IMR-90 (cell line): Measurements from ENCODE around the gene SNTA1.

ENCODE experiments used
- BHLHE40 ChIP-seq: fragments of 150-350 bp; IDR thresholded peaks from 2 replicates; pipeline ENCODE4 v1.6.1; 2016; ENCODE audit warnings: mild to moderate bottlenecking, low read depth, low read length
- NFE2L2 ChIP-seq: fragments of 150-350 bp; IDR thresholded peaks from 2 replicates; pipeline ENCODE4 v1.6.1; 2016; ENCODE audit warnings: low read depth, mild to moderate bottlenecking, low read length
- POLR2A ChIP-seq: IDR thresholded peaks from 2 replicates; pipeline ENCODE4 v1.6.1; 2012; ENCODE audit warnings: mild to moderate bottlenecking, low read depth, low read length
- RAD21 ChIP-seq: IDR thresholded peaks from 2 replicates; pipeline ENCODE4 v1.6.1; 2012; ENCODE audit warnings: low read length, improper control_type of control experiment
- SMC3 ChIP-seq: fragments of 150-350 bp; IDR thresholded peaks from 2 replicates; pipeline ENCODE4 v1.6.1; 2016; ENCODE audit warnings: low read depth, mild to moderate bottlenecking, antibody characterized with exemption, low read length, moderate library complexity
- TF ChIP-seq, protein P1 (sequence below): conservative IDR thresholded peaks from 2 replicates; pipeline ENCODE4 v1.5.1; 2012; ENCODE audit warnings: mild to moderate bottlenecking, low read depth, low read length, improper control_type of control experiment
- TF ChIP-seq, protein P2 (sequence below): fragments of 150-350 bp; IDR thresholded peaks from 2 replicates; pipeline ENCODE4 v1.6.1; 2017; ENCODE audit warnings: mild to moderate bottlenecking, antibody characterized with exemption, low read length, low read depth

DNA sequence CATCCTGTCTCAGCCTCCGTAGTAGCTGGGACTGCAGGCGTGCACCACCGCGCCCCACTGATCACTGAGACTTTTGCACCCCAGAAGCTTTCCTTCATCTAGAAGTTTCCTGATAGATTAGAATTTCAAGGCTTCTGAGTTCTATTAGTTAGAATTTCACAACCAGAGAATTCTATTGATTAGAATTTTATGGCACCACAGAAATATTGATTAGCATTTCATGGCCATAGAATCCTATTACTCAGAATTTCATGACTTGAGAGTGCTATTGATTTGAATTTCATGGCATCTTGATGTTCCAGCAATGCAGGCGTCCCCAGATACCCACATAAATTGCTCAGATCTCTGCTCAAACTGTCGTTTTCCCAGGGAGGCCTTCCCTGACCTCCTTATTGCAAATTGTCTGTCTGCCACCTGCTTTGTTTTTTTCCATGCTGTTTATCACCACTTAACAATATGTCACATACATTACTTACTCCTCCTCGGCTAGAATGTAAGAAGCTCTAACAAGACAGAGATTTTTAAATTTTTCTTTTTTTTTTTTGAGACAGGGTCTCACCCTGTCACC lies 29.4 kb upstream of the SNTA1 start:
- TF ChIP-seq, protein P1, sequence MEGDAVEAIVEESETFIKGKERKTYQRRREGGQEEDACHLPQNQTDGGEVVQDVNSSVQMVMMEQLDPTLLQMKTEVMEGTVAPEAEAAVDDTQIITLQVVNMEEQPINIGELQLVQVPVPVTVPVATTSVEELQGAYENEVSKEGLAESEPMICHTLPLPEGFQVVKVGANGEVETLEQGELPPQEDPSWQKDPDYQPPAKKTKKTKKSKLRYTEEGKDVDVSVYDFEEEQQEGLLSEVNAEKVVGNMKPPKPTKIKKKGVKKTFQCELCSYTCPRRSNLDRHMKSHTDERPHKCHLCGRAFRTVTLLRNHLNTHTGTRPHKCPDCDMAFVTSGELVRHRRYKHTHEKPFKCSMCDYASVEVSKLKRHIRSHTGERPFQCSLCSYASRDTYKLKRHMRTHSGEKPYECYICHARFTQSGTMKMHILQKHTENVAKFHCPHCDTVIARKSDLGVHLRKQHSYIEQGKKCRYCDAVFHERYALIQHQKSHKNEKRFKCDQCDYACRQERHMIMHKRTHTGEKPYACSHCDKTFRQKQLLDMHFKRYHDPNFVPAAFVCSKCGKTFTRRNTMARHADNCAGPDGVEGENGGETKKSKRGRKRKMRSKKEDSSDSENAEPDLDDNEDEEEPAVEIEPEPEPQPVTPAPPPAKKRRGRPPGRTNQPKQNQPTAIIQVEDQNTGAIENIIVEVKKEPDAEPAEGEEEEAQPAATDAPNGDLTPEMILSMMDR, result no peak
- TF ChIP-seq, protein P2, sequence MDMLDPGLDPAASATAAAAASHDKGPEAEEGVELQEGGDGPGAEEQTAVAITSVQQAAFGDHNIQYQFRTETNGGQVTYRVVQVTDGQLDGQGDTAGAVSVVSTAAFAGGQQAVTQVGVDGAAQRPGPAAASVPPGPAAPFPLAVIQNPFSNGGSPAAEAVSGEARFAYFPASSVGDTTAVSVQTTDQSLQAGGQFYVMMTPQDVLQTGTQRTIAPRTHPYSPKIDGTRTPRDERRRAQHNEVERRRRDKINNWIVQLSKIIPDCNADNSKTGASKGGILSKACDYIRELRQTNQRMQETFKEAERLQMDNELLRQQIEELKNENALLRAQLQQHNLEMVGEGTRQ, result no peak
- TF ChIP-seq POLR2A, result no peak
- no peak for TF ChIP-seq BHLHE40
- TF ChIP-seq SMC3, result no peak
- no peak for TF ChIP-seq NFE2L2
- no peak for TF ChIP-seq RAD21
